ENCODE results near the gene ARHGAP28.

The ARHGAP28 gene

GRCh38 chr18:6734726-6735430 is 5.4 kb downstream of the ARHGAP28 start:
- DNase-seq = no peak

DNA sequence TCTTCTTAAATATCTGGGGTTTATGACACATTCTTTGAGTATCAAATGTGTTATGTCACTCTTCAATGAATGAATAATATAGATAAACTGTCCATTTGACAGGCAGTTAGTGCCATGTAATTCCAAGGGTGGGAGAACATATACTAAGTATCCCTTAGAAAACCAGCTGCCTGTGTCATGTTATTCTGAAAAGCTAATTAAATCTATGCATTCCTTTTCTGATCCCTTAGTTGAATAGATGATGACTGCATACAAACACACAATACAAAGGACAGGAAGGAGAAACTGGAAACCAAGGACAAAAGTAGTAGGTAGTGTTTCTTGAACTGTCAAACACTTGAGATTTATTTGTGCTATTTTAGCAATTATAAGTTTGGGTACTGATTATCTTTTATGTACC is 8.3 kb downstream of the ARHGAP28 start:
- no peak for DNase-seq

- DNase-seq = no peak
These were observed 9.1 kb downstream of the ARHGAP28 start for GRCh38 chr18:6738622-6739021.

DNA sequence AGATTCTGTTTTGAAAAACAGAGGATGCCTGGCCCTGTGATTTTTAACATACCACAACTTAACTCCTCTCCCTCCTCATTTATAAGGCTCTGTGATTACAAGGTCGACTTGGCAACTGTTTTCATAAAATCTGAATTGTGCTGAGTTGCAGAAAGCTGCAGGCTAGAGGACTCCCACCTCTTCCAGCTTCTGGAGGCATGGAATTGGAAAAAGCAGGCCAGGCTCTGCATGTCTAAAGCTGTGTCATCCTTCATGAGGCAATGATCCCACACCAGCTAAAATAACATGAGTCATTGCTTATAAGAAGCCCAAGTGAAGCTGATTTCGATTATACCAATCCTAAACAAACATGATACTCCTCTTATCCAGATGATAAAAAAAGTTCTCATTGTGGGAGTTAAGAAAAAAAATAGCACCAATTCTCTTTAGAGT is 11.7 kb downstream of the ARHGAP28 start:
- DNase-seq = no peak

GRCh38 chr18:6741786-6742185 is 12.3 kb downstream of the ARHGAP28 start:
- no peak for DNase-seq

DNA sequence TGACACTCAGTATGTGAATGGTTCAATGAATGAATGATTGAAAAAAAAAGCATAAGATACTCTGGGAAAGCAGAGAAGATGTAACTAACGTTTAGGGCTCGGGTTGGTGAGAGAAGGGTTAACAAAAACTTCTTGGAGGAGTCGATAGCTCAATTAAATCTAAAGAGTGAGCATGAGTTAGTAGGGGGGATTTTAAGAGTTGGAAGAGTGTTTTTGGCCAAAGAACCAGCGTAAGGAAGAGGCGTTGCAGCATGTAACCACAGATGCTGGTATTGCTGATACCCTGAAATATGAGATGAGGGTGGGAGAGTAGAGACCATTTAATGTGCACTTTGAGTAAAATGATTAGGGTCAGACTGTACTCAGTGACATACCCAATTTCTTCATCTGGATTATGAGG is 14.5 kb downstream of the ARHGAP28 start:
- DNase-seq = no peak

- no peak for DNase-seq
These were observed 15.4 kb downstream of the ARHGAP28 start for GRCh38 chr18:6744816-6745455.

- DNase-seq = no peak
These were observed 16.1 kb downstream of the ARHGAP28 start for GRCh38 chr18:6745504-6746031.

GRCh38 chr18:6746386-6746960 is 17.0 kb downstream of the ARHGAP28 start:
- no peak for DNase-seq

DNA sequence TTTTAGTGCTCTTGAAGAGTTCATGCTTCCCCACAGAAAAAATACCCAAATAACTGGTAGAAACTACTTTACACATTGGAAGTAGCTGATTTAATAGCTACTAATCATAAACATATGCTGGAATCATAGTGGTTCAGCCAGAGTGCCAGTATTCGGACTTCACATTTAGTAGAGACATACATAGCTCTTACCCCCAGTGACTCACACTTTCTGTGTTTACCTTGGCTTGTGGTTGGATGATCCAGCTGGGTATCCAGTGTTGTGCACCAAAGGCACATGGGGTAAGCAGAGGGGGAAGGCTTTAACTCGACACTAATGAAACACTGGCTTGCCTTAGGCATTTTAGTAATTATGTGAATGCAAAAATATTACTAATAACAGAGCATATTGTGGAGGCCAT is 18.1 kb downstream of the ARHGAP28 start:
- no peak for DNase-seq

GRCh38 chr18:6748241-6748640 is 18.7 kb downstream of the ARHGAP28 start:
- no peak for DNase-seq

DNA sequence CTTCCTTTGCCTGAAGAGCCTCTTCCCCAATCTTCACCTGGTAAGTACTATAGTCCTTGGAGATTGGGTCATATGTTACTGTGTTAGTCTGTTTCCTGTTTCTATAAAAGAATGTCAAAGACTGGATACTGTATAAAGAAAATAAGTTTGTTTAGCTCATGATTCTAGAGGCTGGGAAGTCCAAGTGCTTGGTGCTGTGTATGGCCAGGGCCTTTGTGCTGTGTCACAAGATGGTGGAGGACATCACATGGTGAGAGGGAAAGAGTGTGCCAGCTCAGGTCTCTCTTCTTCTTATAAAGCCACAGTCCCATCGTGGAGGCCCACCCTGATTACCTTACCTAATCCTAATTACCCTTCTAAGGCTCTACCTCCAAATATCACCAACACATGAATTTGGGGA is 20.9 kb downstream of the ARHGAP28 start:
- no peak for DNase-seq

- no peak for DNase-seq
These were observed 21.7 kb downstream of the ARHGAP28 start for GRCh38 chr18:6751222-6751621.

DNA sequence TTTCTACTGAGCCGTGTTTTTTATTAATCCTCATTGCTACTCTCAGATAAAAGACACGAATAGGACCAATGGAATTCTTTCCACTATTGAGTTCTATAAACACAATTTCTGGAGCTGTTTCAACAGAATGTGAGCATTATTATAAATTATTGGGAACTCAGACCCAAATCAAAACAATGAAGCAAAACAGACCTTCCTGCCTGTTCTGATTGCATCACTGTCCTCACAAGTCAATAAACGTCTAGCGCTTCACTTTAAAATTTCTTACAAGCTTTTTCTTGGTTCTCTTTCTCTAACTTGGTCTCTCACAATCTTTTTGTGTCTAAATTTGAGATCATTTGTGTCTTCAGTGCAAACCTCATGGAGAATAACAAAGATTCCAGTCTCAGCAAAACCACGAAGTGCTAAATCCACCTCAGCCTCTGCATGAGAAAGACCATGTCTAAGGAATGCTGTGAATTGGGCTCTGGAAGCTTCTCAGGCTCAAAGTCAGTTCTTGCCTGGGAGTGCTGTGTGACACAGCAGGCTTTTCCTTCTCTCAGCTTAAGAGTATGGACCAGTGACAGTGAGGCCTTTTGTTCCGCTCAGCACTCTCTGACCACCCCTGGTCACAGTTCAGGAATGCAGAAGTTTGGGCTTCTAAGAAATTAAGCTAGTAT is 22.8 kb downstream of the ARHGAP28 start:
- DNase-seq = no peak

GRCh38 chr18:6755107-6755506 is 25.6 kb downstream of the ARHGAP28 start:
- DNase-seq = no peak

DNA sequence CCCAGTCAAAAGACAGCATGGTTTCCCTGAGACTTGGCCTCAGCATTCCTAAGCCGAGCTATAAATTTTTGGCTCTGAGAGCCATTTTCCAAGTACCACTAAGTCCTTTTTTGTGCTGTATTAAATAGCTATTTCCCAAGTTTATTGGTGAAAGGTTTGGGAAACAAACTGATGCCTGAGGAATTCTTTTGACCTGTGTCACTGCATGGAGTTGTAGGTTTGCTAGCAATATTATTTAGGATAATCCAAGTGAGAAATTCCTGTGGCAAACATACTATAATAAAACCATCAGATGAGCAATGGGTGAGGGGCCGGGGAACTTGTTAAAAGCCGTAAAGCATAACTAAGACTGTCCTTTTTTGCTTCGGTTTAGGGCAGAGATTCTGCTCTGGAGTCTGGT is 28.4 kb downstream of the ARHGAP28 start:
- DNase-seq = no peak

GRCh38 chr18:6759579-6759978 is 30.1 kb downstream of the ARHGAP28 start:
- DNase-seq = no peak

DNA sequence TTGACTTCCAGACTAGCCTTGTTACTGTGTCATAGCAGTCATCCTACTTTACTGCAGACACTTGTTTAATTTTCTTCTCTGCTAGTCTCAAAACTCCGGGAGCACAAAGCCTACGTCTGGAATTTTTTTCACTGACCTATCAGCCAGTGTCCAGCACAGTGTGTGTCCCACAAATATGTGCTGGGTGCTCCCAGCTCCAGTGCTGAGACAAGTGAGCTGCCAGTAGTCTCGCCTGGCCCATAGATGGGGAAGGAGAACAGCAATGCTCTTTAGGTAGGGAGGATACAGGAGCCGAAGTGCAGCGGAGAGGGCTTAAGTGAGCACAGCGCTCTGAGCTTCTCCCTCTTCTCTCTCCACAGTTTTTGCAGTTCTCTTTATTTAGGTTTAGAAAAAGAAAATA is 34.0 kb downstream of the ARHGAP28 start:
- DNase-seq = no peak

- DNase-seq = no peak
These were observed 34.9 kb downstream of the ARHGAP28 start for GRCh38 chr18:6764382-6764781.

GRCh38 chr18:6773777-6774176 is 44.3 kb downstream of the ARHGAP28 start:
- DNase-seq = no peak

GRCh38 chr18:6775237-6775636 is 45.7 kb downstream of the ARHGAP28 start:
- no peak for DNase-seq

GRCh38 chr18:6775702-6776101 is 46.2 kb downstream of the ARHGAP28 start:
- DNase-seq = no peak

- DNase-seq = no peak
These were observed 46.7 kb downstream of the ARHGAP28 start for GRCh38 chr18:6776188-6776587.

GRCh38 chr18:6777509-6777908 is 48.0 kb downstream of the ARHGAP28 start:
- no peak for DNase-seq
